RPMI7951 (cell line): Measurements from ENCODE around the gene KRTAP10-1. TPM values are rescaled to one million over a fixed set of nuclear protein-coding genes. Genes with fewer than 3 reads are reported as not detected.

Source experiments
- DNase-seq: peaks from one replicate; pipeline ENCODE4 v3.0.0-alpha.2; 2012; ENCODE audit warnings: low read depth
- total RNA-seq: library from RNA; depleted of rRNA; stranded (reverse); fragments of >200 nt; shearing (Covaris generic); gene quantifications from 2 replicates; pipeline ENCODE4 v1.2.3, GENCODE V29; 2014

Gene KRTAP10-1
- total RNA-seq, 1 experiment from 2014 or later = not detected

DNA sequence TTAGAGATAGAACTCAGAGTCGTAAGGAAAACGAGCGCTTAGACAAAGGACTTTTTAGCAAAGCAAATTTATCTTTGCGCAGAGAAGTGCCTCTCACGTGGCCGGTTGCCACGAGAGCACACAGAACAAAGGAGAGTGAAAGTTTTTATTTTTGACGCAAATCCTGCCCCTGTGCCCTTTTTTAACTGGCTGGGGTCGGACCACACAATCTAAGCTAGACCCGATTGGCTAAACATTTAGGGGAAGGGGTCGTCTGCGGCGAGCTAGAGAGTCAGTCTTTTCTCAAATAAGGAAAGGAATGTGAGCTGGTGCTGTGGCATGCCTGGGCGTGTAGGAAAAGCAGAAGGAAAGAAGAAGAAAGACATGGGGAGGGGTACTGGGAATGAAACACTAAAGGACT, 8.9 kb upstream of the KRTAP10-1 start:
- no peak for DNase-seq

DNA sequence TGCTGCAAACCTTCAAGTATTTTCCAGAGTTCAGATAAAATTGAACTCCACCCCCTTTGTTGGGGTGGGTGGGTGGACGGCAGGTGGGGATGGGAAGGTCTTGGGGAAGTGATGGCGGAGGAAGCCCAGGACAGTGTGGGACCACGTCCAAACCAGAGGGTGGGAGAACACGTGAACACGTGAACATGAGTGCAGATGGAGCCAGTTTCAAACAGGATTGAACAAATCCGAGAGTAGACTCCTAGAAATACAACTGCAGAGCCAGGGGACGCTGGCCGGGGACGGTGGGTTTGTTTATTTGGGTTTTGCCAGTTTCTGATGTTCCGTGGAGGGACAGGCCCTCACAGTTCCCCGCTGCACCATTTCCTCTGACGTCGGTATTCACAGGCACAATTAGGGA, 8.4 kb upstream of the KRTAP10-1 start:
- DNase-seq = no peak

DNA sequence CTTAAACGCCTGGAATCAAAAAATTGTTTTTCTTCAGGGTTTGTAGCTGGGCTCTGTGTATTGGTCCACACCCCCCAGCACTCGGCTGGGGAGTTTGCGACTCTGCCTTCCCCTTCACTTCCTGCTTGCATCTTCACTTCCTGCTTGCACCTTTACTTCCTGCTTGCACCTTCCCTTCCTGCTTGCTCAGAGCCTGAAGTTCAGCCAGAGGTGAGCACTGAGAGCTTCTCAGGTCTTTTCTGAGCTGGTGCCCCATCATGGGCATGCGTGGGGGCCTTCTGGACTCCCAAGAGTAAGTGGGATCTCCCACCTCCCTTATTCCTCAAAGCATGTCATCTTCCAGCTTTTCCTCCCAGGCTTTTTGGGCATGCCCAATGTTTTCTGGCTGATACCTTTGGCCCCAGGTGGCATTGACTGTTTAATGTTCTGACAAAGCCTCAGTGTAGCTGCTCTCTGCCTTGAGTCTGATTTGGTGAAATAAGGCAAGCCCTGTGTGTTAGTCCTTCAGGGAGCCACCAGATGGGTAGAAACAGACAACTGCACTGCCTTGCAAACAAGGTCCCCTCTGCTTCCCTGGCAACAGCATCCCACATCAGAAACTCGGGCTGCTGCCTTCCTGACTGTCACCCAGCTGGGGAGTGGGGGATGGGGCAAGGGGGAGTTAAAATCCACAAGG, 7.8 kb upstream of the KRTAP10-1 start:
- DNase-seq = no peak

DNA sequence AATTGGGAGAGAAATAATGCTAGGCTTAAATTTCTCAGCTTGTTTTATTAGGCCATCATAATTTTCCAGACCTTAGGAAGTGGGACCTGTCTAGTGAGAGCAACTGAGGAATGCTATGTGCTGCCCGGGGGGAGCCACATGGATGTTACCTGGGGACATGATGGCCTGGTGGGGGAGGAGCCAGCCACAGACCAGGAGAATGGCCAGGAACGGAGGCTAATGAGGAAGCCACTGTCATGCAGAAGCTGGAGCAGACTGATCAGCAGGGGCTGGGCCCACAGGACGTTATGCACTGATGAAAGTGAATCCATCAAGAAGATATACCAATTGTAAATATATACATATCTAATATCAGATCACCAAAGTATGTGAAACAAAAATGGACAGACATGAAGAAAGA, 4.6 kb upstream of the KRTAP10-1 start:
- no peak for DNase-seq

DNA sequence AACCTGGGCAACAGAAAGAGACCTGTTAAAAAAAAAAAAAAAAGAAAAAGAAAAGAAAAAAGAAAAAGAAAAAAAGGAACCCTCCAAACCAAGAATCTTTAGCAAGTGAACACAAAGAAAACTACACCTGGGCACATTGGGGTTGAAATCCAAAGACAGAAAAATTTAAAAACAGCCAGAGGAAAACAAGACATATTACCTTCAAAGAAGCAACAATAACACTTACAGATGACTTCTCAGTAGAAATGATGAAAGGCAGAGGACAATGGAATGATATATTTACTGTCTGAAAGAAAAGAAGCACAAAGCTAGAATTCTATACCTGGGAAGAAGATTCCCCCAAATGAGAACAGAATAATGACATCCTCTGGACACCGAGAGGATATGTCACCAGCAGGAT, 2.7 kb upstream of the KRTAP10-1 start:
- no peak for DNase-seq

DNA sequence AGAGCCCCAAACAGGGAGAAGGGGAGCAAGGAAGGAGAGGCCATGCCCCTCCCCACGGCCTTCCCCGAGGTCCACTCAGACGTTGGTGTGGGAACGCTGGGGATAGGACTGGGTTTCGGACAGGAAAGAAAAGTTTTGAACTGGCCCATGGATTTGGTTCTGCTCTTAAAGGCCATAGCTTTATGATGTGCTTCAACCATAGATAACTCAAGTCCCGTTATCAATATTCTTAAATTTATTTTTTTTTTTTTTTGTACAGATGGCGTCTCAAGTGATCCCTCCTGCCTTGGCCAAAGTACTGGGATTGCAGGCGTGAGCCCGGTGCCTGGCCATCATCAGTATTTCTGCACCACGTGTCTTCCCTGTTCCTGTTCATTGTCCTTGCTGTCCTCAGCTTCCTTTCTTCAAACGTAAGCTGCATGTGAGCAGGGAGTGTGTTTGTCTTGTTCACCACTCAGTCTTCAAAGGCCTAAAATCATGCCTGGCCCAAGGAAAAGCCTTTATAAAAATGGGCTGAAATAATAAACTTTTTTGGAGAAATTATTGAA, 820 bp upstream of the KRTAP10-1 start:
- no peak for DNase-seq

DNA sequence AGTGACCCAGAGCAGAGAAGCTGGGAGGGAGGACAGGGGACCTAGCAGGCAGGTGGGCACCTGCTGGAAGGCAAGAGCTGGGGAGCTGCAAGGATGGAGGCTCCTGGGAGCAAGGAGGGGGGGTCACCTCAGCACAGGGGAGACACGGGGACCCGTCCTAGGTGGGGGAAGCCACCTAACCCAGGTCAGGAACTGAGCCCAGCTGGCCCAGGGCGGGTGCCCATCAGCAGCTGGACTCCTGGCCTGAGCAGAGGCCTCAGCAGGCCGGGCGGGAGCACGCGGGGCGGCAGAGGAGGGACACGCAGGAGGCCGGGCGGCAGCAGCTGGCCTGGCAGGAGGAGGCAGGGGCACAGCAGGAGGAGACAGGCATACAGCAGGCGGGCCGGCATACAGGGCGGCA, 949 bp downstream of the KRTAP10-1 start:
- no peak for DNase-seq

DNA sequence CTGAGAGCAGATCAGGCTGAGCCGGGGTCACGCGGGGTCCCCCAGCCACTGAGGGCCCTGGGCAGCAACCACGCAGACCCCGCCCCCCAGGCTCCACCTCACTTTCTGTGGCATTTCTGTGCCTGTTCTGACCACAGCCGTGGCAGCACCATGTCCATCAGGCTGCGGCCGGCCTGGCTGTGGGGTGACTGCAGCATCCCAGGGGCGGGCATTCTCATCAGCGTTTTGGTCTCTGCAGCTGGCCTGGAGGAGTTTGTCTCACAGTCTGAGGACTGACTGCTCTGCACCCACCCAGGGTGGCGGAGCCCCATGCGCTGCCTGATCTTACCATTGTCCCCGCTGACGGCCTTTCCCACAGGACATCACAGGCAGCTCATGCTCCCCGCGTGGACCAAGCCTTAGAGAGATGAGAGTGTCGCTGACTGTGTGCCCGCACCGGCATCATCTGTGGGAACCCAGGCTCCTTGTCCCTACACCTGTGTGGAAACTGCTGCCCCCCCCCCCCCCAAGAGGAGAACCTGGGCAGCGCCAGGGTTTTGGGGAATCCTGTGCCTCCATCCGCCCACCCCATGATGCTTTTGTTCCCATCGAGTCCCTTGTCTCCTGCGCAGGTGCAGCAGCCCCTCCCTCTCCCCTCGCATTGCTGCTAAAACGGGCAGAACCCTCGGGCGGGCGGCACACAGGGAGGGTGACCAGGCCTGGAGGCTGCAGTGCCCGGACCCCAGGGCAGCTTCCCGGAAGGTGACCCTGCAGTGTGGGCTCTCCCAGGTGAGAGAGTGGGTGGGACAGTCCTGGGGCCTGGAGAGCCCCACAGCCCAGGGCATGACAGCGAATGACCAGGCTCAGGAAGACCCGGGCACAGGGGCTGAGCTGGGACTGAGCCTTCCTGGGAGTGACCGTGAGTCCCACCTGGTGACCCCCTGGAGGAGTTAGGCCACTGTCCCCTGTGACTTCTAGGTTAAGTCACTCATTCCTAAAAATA, 1.8 kb downstream of the KRTAP10-1 start:
- no peak for DNase-seq

DNA sequence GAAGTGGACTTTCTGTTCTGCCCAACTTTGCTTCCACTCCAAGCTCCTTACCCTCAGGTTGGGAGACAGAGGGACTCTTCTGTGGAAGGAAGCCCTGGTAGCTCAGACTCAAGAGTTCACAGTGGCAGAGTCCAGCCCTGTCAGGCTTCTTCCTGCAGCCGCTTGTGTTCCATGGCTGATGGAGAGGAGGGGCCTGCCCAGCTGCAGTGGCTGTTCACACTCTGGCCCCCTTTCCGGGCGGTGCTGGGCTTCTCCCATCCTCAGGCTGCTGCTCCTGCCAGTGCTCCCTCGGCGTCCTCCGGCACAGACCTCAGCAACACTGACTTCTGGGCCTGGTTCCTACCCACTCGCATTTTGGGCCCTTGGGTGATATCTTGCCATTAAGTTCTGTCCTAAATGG, 4.0 kb downstream of the KRTAP10-1 start:
- no peak for DNase-seq

DNA sequence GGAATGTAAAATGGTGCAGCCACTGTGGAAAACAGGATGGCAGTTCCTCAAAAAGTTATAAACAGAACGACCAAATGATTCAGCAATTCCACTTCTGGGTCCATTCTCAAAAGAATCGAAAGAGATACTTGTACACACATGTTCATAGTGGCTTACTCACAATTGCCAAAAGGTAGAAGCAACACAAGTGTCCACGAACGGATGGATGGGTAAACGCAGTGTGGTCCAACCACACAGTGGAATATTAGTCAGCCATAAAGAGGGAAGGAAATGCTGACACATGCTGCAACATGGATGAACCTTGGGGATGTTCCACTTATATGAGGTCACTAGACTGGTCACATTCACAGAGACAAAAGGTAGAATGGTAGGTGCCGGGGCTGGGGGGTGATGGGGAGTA, 5.3 kb downstream of the KRTAP10-1 start:
- DNase-seq = no peak

DNA sequence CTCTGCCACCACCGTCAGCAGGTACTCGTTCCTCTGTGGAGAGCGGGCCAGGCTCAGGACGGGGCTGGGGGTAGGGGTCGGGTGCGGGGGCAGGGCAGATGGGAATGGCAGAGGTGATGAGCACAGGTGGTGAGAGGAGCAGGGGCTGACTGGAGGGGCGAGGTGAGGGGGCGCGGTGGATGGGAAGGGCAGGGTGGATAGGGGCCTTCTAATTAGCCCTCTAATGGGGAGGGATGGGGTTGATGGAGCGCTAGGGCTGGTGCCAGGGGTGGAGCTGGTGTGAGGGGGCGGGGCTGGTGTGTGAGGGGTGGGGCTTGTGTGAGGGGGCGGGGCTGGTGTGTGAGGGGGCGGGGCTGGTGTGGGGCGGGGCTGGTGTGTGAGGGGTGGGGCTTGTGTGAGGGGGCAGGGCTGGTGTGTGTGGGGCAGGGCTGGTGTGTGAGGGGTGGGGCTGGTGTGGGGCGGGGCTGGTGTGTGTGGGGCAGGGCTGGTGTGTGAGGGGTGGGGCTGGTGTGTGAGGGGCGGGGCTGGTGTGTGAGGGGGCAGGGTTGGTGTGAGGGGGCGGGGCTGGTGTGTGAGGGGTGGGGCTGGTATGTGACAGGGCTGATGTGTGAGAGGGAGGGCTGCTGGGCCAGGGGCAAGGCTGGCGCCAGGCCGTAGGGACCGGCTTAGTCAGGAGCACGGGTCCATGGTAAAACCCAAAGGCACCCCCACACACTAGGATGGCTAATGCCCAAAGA, 5.9 kb downstream of the KRTAP10-1 start:
- no peak for DNase-seq

DNA sequence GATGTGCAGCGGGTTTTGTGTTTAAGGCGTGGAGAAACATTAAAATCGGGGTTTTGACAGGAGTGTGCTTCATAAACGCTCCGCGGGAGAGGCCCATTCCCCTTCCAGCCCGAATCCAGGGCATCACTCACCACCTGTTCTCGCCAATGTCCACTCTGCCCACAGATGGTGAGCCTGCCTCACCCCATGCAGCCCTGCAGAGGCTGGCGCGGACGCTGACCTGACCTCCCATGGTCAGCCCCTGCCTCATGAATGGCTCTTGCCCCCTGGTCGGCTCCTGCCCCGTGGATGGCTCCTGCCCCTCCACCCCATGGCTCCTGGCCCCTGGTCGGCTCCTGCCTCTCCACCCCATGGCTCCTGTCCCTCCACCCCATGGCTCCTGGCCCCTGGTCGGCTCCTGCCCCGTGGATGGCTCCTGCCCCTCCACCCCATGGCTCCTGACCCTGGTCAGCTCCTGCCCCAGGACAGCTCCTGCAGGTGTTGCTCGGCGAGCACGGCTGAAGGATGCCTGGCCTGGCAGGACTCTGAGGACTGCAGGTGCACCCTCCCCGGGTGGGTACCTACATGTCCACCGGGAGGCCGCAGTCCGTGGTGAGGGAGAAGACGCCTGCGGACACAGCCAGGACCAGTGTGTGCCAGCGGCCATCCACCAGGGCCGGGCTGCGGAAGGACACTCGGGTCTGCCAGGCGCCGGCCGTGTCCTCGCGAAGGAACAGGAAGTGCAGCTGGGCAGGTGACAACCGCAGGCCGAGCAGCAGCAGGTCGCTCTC, 6.7 kb downstream of the KRTAP10-1 start:
- DNase-seq = no peak

DNA sequence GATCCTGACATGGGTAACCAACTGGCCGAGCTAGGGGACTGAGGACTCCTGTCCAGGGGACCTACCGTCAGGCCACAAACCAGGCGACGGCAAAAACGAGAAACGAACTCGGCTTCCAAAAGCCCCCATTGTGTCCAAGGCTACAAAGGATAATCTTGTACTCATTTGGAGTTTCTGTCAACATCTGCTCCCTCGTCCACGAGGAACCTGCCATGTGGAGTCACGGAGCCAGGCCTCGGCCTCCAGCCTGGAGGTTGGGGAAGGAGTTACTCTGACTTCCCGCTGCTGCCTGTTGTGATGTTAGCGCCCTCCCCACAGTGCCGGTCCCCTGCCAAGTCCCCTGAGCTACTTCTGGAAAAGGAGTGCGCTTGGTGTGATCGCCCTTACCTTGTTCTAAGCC, 7.3 kb downstream of the KRTAP10-1 start:
- DNase-seq = no peak

DNA sequence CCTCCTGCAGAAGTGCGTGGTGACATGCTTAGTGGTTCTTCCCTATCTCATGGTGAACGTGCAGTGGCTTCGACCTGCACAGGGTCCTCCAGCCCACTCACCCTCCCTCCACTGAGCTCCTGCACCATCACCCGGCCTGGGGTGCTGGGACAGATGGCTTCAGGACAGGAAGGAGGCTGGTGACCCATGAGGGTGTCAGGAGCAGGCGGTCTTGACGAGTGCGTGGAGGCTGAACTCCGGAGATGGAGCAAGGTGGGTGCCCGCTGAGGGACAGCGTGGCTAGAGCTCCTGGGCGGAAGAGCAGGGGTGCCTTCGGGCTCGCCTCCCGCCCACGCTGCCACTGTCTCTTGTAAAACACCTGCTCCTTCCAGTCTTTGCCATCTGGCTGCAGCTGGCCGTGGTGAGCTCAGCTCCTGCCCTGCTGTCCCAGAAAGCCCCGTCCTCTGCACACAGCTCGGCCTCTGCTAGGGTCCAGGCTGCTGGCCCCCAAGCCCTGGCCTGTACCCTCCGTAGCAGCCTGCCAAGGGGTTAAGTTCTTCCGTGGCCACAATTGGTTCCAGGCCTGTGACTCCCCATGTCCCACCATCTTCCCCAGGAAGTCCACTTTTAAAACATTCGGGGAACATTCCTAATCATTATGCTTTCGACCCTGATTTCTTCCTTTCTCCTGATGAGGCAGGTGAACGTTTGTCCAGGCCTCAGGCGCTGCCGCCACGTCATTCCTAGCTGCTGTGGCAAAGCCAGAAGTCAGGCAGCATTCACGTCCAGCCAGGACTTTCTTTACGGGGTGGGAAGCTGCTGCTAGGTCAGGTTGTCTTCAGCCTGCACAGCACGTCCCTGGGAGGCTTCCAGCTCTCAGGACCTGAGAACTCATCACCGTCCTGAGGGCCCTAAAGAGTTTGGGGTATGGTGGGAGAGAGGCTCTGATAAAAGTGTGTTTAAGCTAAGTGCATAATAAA, 8.1 kb downstream of the KRTAP10-1 start:
- DNase-seq = no peak

DNA sequence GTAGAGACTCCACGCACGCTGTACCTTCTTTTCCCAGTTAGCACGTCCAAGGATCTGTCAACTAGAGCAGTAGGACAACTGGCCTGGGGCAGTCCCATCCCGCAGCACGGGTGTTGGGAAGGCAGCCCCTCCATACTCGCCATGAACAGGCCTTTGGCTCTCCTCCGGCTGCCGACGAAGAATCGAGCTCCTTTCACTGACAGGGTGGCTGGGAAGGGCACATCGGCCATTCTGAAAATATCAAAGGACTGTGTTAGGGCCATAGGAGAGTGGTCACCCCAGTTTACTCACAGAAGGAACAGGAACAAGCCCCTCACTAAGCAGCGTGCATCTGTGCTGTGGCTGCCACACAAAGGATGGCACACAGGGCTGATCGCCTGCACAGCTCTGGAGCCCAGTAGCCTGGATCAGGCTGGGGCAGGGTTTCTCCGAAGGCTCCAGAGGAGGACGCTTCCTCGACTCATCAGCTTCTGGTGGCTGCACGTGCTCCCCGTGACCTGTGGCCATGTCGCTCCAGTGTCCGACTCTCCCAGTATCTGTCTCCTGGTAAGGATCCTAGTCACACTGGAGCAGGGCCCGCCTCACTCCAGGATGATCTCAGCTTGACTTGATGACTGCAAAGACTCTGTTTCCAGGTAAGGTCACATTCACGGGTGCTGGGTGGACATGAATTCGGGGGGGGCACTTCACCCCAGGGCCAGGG, 8.9 kb downstream of the KRTAP10-1 start:
- DNase-seq = no peak

DNA sequence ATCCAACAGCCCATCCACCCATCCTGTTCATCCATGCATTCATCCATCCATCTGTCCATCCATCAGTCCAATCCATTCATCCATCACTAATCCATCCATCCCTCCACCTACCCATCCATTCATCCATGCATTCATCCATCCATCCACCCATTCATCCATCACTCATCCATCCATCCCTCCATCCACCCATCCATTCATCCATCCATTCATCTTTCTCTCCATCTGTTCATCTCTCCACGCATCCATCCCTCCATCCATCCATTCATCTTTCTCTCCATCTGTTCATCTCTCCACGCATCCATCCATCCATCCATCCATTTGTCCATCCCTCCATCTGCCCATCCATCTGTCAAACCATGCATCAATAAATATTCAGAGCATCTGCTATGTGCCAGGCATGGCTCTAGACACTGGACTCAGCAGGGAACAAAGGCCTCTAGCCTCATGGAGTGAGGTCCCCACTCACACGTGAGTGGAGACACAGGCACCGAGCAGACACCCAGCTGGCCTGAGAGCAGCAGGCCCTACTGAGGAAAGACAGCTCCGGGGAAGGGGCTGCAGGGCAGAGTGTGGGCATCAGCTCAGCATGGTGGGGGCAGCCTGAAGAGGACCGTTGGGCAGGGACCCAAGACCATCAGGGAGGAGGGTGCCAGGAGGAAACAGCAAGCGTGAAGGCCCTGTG, 9.6 kb downstream of the KRTAP10-1 start:
- DNase-seq = no peak

DNA sequence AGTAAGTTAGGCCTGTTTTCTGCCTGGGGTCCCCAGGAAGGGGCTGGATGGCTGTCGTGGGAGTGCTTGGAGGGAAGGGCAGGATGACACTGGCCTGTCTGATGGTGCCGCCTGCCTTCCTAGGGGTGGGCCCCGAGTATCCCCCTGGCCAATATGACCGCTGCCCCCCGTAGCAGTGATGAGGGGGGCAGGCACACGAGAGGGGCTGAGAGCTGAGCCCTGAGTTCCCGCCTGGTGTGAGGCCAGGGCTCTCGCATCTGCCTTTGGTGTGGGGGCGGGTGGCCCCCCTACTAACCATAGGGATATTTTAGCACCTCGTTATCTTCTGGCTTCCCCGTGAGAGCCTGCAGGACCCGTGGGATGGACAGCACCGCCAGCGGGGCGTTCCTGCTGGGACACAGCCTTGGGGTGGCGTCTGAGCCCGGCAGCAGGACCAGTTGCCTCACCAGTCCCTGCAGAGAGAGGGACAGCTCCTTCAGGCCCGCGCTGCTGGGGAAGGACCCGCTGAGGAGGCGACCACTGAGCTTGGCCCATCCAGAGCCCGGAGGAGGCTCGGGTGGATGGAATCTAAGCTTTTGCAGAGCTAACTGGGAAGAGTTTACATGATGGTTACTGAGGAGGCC, 10.4 kb downstream of the KRTAP10-1 start:
- no peak for DNase-seq

DNA sequence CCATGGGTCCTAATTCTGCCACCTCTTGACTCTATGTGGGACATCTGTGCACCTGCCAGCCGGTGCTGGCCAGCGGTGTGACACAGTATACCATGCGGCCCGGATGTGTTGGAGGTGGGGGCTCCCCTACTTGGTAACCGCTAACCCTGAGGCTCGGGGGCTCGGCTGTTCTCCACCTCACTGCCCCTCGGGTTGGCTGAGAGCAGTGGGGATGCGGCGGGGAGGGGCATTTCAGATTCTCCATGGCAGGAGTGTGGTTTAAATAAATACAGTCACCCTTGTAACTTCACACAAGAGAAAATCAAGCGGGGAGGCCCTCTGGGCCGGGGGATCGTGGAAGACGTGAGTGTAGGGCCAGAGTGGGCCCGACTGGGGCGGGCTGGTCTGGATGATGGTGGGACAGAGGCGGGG, 11.0 kb downstream of the KRTAP10-1 start:
- DNase-seq = no peak

DNA sequence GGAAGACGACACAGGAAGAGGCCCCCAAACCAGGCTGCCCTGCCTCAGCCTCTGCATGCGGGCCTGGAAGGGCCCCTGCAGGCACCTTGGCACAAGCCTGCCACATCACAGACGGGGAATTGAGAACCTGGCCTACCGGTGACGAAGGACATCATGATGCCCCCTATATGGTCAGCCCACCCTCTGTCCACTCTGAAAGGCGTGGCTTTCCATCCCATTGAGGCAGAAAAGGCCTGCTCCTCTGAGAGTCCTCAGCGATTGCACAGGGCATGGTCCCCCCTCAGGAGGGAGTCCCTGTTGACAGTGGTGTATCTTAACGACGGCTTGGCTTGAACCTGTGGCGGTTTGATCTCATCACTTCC, 11.4 kb downstream of the KRTAP10-1 start:
- no peak for DNase-seq
